Neural cell (in vitro differentiated cells): ENCODE results near the gene C1orf52.

Experiments used
- EP300 ChIP-seq: fragments of 450-650 bp; conservative IDR thresholded peaks from 2 replicates; pipeline ENCODE4 v1.6.1; 2014; ENCODE audit warnings: antibody characterized with exemption, mild to moderate bottlenecking, moderate library complexity; ENCODE audit not compliant: poor library complexity, severe bottlenecking
- EZH2 ChIP-seq: fragments of 200-600, 300-800 bp; shearing (Covaris generic), sonication (generic); IDR thresholded peaks from 2 replicates; pipeline ENCODE4 v1.6.1; 2014; ENCODE audit warnings: antibody characterized with exemption, low read length, borderline replicate concordance, mild to moderate bottlenecking; ENCODE audit not compliant: insufficient read depth, poor library complexity, severe bottlenecking
- MXI1 ChIP-seq: fragments of 450-650 bp; conservative IDR thresholded peaks from 2 replicates; pipeline ENCODE4 v1.6.1; 2014; ENCODE audit warnings: antibody characterized with exemption, mild to moderate bottlenecking; ENCODE audit not compliant: poor library complexity, severe bottlenecking
- POLR2AphosphoS5 ChIP-seq: IDR thresholded peaks from 2 replicates; pipeline ENCODE4 v1.6.1; 2012
- RAD21 ChIP-seq: fragments of 450-650 bp; conservative IDR thresholded peaks from 2 replicates; pipeline ENCODE4 v1.6.1; 2014; ENCODE audit warnings: antibody characterized with exemption, mild to moderate bottlenecking, moderate library complexity
- TAF1 ChIP-seq: IDR thresholded peaks from 2 replicates; pipeline ENCODE4 v1.6.1; 2012; ENCODE audit warnings: low read depth
- TF ChIP-seq, protein P1 (sequence below): fragments of 450-650 bp; IDR thresholded peaks from 2 replicates; pipeline ENCODE4 v1.5.1; 2014; ENCODE audit warnings: antibody characterized with exemption, mild to moderate bottlenecking, moderate library complexity; ENCODE audit not compliant: poor library complexity, severe bottlenecking
- TF ChIP-seq, protein P2 (sequence below): IDR thresholded peaks from 2 replicates; pipeline ENCODE4 v1.6.1; 2012; ENCODE audit warnings: borderline replicate concordance

DNA sequence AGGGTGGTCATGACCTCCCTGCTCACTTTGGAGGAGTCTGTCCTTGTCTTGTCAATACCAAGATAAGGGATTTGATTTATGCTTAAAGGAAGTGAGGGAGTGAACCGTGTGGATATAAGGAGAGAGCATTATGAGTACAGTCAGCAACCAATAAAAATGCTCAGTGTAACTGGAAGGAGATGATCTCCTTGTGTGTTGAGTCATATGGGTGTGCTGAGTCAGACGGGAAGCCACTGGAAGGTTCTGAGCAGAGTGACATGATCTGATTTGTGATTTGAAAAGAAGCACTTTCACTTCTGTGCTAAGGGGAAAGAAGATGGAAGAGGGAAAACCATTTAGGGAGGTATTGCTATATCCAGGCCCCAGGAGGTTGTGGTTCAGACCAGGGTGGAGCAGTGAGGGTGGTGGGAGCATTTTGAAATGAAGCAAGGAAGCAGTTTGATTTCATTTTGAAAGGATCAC is 19.4 kb upstream of the C1orf52 start:
- no peak for TF ChIP-seq EP300
- TF ChIP-seq, protein P1, sequence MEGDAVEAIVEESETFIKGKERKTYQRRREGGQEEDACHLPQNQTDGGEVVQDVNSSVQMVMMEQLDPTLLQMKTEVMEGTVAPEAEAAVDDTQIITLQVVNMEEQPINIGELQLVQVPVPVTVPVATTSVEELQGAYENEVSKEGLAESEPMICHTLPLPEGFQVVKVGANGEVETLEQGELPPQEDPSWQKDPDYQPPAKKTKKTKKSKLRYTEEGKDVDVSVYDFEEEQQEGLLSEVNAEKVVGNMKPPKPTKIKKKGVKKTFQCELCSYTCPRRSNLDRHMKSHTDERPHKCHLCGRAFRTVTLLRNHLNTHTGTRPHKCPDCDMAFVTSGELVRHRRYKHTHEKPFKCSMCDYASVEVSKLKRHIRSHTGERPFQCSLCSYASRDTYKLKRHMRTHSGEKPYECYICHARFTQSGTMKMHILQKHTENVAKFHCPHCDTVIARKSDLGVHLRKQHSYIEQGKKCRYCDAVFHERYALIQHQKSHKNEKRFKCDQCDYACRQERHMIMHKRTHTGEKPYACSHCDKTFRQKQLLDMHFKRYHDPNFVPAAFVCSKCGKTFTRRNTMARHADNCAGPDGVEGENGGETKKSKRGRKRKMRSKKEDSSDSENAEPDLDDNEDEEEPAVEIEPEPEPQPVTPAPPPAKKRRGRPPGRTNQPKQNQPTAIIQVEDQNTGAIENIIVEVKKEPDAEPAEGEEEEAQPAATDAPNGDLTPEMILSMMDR: no peak
- no peak for TF ChIP-seq TAF1
- TF ChIP-seq POLR2AphosphoS5: no peak
- TF ChIP-seq, protein P2, sequence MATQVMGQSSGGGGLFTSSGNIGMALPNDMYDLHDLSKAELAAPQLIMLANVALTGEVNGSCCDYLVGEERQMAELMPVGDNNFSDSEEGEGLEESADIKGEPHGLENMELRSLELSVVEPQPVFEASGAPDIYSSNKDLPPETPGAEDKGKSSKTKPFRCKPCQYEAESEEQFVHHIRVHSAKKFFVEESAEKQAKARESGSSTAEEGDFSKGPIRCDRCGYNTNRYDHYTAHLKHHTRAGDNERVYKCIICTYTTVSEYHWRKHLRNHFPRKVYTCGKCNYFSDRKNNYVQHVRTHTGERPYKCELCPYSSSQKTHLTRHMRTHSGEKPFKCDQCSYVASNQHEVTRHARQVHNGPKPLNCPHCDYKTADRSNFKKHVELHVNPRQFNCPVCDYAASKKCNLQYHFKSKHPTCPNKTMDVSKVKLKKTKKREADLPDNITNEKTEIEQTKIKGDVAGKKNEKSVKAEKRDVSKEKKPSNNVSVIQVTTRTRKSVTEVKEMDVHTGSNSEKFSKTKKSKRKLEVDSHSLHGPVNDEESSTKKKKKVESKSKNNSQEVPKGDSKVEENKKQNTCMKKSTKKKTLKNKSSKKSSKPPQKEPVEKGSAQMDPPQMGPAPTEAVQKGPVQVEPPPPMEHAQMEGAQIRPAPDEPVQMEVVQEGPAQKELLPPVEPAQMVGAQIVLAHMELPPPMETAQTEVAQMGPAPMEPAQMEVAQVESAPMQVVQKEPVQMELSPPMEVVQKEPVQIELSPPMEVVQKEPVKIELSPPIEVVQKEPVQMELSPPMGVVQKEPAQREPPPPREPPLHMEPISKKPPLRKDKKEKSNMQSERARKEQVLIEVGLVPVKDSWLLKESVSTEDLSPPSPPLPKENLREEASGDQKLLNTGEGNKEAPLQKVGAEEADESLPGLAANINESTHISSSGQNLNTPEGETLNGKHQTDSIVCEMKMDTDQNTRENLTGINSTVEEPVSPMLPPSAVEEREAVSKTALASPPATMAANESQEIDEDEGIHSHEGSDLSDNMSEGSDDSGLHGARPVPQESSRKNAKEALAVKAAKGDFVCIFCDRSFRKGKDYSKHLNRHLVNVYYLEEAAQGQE: no peak
- no peak for TF ChIP-seq EZH2
- TF ChIP-seq MXI1: no peak
- TF ChIP-seq RAD21: no peak
